Stimulated activated naive CD4-positive, alpha-beta T cell (primary cell): ENCODE data around the gene MCMBP.
"Not testable (repeated sequence)": the region's sequence is repeated elsewhere in the genome, so short reads cannot be mapped to it uniquely, and the experiment has no call there.

Experiments
- DNase-seq, 6 experiments: peaks; one replicate each; lab custom pipeline; 2025; lab: John Stamatoyannopoulos, UW

MCMBP gene

DNA sequence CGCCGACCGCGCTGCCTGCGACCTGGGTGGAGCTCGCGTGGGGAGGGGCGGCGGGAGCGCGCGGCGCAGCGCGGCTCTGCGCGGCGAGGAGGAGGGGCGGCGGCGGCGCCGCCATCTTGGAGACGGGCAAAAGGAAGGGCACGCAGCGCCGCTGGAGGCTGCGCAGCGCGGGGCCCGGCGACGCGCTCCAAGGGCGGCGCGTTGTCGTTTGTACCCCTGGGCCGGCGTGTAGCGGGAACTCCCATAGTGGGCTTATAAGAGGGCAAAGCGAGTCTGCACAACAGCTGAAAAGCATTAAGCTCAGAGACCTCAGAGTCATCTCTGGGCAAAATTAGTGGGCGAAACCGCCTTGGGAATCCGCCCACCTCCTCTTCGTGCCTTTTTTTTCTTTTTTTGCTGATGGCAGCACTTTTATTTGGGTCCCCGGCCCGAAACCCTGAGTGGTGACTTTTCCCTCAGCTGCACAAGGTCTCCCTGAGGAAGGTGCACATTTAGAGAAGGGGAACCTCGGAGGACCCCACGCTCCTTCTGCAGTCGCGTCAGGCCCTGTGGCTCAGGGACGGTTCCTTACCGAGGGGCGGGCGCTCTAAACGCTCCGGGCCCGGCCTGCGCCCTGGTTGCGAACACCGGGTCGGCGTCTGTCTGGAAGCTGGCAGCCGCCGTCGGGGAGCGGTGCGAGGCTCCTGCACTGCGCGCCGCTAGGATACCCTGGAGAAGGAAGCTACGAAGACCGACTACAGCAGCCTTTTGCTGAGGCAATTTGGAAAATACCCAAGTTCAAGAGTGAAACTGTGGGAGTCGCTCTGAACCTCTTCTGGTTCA is 428 bp upstream of the MCMBP start:
- peak; percentile 76 to 87 (median 83) for DNase-seq

DNA sequence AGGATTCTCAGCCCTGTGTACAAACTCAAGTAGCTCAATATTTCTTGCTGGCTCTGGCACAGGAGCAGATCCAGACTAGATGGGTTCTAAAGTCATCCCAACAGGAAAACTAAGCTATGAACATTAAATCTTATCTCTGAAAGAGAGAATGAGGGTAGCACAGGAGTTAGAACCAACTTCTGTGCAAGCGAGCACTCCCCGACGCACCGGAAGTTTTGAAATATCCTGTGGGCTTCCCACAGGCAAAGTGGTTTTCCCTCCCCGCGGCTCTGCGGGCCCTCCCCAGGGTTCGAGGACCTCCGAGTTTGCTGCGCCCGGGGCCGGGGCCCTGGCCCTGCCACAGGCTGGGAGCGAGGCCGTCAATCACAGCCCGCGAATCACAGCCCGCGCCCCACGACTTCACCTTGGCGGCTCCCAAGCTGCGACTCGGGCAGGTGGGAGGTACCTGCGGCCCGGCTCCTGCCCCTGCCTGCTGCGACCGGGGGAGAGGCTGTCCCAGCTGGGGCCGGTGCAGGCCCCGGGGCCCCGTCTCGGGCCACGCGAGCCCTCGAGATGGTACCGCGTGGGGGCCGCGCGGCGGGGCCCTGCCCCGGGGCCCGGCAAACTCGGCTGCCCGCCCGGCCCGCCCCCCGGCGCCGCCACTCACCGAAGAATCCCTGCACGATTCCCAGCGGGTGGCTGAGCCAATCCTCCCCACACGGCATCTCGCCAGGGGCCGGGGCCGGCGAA is 598 bp downstream of the MCMBP start:
- DNase-seq: peak; percentile 23 to 58 (median 52)

DNA sequence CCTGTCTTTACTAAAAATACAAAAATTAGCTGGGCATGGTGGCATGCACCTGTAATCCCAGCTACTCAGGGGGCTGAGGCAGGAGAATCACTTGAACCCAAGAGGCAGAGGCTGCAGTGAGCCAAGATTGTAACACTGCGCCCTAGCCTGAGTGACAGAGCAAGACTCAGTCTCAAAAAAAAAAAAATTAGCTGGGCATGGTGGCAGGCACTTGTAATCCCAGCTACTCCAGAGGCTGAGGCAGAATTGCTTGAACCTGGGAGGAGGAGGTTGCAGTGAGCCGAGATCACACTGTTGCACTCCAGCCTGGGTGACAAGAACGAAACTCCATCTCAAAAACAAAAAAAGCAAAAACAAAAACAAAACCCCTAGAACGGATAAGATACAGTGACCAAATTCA is 3.2 kb downstream of the MCMBP start:
- DNase-seq: not testable (repeated sequence)

DNA sequence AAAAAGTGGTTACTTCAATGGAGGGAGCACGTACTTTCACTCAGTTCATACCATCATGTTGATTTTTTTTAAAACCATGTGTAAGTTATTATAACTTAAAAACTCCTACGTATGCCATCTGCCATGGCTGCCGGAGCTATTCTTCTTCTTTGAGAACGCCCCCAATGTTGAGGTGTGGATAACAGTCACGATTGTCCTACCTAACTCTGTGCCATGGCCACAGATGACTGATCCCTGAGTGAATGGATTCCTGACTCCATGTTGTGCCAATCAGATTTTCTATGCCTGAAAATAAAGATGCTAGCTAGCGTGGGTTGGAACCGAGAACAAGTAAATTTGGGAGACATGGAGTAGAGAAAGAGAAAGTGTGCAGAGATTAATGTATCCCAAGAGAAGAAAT is 5.3 kb downstream of the MCMBP start:
- no peak for DNase-seq

DNA sequence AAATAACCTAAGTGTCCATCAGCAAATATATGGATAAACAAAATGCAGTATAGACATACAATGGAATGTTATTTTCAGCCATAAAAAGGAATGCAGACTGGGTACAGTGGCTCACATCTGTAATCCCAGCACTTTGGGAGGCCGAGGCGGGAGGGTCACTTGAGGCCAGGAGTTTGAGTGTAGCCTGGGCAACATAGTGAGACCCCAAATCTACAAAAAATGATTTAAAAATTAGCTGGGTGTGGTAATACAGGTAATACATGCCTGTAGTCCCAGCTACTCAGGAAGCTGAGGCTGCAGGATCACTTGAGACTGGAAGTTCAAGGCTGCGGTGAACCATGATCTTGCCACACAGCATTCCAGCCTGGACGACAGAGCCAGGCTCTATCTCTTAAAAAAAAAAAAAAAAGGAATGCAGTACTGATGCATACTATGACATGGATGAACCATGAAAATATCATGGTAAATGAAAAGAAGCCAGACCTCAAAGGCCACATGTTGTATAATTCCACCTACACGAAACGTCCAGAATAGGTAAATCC is 6.9 kb downstream of the MCMBP start:
- no peak for DNase-seq

DNA sequence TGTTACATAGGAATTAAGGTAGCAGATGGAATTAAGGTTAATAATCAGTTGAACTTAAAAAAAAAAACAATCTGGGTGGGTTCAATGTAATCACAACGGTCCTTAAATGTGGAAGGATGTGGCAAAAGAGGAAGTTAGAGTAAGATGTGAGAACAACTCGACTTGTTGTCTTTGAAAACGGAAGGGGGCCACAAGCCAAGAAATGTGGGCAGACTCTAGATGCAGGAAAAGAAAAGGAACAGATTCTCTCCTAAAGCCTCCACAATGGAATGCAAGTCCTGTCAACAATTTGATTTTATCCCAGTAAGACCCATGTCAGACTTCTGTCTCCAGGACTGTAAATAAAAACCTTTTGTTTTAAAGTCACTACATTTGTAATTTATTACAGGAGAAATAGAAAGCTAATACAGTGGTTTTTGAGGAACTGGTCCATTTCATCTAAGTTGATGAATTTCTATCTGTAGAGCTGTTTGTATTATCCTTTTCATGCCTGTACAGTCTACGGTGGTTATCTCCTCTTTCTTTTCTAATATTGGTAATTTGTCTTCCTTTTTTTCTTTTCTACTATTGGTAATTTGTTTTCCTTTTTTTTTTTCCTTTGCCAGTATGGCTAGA is 8.6 kb downstream of the MCMBP start:
- no peak for DNase-seq

DNA sequence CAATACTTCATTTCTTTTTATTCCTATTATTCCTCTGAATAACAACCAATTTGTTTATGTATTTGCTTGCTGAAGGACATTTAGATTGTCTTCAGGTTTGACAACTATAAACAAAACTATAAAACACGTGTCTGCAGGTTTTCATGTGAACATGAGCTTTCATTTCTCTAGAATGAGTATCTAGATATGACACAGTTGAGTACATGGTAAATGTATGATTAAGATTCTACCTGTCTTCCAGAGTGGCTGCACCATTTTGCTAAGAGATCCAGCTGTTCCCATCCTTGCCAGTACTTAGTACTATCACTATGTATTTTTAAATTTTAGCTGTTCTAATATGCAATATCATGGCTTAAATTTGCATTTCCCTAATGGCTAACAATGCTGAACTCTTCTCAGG is 10.1 kb downstream of the MCMBP start:
- no peak for DNase-seq

DNA sequence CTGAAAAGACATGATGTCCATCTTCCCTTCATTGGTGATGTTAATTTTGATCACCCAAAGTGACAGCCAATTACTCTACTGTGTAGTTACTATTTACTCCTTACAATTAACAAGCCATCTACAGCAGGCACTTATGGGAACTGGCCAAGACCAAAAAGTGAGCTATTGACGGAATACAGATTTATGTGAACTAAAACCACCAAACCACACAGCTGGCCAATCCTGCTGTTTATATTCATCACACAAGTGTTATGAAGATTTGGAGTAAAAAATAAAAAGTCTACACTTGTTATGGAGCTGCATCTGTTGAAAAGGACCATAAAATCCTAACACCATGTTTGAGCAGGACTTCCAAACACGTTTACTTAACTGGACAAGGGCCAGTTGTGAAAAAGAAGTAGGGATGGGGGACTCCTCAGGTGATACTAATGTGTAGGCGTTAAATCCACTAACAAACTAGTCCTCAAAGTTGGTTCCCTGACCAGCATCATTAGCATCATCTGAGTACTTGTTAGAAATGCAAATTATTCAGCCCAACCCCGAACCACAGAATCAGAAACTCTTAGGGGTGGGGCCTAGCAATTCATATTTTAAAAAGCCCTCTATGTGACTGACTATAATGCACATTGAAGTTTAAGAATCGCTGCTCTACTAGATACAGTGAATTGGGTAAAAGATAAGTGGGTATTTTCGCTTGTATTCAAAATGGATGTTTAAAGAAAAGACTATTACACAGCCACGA is 11.6 kb downstream of the MCMBP start:
- DNase-seq: no peak

DNA sequence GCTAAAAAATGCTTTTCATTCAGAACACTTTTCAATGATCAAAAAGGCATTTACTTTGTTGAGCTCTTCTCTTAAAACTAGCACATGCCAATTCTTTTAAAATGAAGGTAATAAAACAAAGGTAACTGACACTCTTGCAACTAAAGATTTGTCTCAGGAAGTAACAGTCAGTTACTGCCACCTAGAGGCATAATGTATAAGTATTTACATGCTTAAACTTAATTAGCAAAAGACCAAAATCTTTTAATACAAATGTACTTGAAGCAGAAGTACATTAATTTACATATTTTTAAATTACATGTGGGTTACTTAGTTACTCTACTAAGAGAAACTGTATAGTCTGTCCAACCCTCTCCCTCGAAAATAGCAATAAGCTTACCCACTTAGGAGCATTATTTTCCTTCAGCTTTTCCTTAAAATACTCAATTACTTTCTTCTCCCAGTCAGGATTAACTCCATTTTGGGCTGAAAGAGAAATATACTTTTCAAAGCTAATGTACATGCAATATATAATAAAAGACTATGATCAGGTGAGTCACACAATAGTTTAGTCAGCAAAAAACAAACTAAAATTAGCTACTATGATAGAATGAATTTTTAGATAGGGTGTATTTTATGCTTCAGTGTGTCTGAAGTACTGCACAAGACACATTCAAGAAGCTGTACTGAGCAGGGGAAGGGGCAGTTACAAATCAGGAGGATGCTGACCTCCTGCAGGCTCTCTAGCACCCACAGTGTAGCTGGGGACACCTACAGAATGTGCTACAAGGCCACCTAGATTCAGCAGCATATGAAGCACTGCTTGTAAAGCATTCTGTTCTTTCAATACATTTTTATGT is 13.0 kb downstream of the MCMBP start:
- DNase-seq: peak in 3 of 6 experiments; percentile 10 to 48 (median 43)

DNA sequence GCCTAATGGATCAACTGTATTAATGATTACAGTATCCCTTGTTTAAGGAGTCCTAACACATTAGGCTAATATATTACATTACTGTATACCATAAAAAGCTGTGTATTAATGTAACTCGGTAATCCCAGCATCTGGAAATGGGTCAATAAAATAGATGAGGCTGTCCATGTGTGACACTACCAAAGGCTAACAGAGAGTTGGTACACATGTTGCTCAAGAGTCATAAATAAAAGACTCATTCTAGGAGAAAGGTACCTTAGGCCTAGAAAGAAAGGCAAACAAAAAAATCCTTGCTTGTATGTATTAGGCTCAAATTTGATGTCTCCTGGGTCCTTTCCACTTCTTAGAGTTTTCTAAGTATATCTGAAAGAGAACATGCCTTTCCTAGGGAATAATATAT is 14.6 kb downstream of the MCMBP start:
- no peak for DNase-seq

DNA sequence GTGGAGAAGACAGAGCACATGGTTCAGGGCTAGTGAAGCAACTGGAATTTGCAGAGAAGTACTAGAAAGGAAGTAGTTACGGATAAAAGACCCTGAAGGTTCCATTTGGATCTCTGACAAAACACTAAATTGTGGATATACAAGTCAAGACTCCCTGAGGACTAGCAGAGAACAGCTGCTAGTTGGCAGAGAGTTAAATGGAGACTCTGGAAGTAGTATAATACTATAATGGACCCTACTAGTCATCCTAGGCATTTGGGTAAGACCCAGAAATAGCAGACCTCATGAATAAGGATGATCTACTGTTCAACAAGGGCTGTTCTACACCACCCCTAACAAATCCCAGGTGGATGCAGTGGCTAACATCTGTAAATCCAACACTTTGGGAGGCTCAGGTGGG is 19.1 kb downstream of the MCMBP start:
- DNase-seq: no peak

DNA sequence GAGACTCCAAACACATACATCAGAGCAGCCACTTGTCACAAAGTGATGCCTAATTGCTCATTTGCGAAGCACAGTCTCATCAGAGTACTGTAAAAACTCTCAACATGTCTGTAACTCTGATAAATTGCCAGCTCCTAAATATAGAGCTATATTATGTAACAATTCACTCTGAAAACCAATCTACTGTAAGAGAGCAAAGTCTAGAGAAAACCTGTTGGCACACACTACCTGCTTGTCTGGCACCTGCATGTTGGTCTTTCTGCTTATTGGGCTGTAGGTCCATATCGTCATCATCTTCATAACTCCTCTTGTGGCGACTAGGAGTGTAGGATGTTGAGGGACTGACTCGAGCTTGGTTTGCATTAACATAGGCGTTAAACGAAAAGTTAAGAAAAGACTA is 19.8 kb downstream of the MCMBP start:
- DNase-seq: no peak

DNA sequence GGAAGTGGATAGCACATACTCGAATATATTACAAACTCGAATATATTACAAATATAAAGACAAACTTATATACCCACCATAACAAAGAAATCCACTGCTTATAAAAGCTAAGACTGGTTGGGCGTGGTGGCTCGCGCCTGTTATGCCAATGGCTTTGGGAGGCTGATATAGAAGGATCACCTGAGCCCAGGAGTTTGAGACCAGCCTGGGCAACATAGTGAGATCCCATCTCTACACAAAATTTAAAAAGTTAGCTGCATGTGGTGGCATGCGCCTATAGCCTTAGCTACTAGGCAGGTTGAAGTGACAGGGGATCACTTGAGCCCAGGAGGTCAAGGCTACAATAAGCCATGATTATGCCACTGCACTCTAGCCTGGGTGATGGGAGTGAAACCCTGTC is 20.4 kb downstream of the MCMBP start:
- DNase-seq: no peak

DNA sequence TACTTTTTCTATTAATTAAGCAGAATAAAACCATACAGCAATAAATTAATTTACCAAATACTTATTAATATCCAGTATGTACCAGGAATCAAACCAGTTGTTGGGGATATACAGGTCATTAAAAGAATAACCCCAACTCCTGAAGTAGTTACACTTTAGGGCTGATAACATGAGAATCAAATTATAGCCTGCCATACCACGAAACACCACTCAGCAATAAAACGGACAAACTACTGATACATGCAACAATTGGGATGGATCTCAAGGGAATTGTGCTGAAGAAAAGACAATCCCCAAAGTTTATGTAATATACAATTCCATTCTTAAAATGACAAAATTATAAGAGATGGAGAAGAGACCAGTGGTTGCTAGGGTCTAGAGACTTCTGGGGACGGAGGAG is 22.7 kb downstream of the MCMBP start:
- no peak for DNase-seq

DNA sequence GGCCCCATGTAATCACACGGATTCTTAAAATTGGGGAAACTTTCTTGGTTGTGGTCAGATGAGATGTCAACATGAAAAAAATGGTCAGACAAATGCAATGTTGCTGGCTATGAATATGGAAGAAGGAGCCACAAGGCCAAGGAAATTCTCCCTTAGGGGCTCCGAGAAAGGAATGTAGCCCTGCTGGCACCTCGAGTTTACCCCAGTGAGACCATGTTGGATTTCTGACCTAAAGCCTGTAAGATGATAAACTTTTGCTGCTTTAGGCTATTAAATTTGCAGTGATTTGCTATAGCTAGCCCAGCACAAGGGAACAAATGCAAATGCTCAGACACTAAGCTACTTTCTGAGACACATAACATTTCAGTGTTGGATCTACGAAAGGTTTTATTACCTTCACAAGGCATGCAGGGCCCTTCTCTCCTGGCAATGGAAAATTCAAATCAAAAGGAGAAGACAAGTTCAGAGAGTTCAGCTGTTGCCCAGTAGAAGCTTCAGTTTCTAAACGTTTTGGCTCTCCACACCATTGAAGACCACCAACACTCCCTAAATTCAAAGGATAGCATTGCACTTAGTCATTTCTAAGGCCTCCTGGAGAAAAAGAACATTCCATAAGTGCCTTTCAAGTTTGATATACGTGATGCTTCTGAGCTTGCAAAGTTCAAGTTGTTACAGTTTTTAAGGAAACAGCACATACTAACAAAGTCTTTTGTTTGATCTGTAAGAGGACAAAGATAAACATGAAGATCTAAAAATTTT is 23.4 kb downstream of the MCMBP start:
- no peak for DNase-seq

DNA sequence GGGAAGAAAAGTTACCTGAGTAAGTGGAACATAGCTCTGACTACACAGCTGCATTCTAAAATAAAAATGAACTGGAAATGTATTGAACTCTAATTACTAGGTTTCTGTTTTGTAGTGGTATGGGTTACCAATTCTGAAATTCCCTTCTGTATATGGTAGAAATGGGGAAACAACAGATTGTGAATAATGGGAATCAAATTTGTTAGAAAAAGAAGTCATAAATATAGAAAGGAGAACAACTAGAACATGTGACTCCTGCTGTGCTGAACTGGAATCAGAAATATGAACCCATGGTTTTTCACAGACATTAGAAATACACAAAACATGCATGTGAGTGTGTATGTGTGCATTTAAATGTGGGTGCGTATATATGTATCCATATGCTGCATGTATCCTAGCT is 27.0 kb downstream of the MCMBP start:
- no peak for DNase-seq

DNA sequence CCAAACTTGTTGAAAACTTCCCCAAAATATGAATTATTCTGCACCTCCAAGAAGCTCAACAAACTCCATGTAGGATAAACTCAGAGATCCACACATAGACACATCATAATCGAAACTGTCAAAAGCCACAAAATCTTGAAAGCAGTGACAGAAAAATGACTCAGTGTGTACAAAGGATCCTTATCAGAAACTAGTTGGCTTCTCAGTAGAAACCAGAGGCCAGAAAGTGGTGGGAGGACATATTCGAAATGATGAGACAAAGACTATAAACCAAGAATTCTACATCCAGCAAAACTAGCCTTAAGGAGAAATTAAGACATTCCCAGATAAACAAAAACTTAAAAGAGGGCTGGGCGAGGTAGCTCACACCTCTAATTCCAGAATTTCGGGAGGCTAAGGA is 38.5 kb downstream of the MCMBP start:
- DNase-seq: no peak

DNA sequence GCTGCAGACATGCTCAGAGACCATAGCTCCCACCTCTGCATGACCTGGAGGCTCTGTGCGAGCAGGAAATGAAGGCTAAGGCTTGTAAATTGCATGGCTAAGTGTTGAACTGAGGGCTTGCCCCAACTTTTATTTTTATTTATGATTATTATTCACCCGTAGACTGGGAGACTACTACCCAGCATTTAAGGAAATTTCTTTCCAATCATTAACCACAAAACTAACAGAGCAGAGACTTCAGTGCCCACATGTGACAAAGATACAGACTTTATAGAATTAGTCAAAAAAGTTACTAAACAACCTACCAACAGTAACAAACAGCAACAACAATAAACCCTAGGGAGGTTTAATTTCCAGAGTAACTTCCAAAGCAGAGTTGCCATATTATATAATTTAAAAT is 39.7 kb downstream of the MCMBP start:
- DNase-seq: no peak

DNA sequence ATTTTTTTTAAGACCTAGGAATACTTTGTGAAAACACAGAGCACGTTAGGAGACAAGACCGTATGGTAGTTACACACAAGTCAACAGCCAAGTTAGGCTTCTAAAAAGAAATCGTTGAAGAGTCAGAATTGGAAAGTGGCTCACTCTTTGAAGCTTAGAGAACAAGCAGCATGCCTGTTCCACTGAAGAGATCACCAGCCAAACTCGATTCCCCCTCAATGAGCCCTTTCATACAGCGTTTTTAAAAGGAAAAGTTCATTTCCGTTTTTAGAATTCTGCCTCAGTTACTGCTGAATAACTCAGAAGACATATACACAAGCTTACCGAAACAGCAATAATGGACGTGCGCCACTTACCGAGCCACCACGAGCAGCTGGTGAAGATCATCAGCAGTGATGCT is 41.0 kb downstream of the MCMBP start:
- DNase-seq: no peak

DNA sequence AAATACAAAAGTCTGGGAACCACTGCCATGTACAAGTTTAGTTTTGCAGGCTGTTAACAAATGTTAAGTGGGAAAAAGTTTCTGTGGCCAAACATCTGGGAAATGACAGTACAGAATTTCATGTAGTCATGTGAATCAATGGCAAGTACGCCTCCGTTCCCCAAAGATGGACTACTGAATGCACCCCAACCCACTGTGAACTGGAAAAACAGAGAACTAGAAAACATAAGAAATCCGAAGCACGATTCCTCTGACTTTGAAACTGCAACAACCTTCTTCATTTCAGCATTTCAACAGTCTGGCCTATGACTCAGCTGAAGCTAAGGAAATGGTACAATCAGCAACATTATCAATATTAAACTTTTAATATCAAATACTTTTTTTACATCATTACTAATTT is 41.8 kb downstream of the MCMBP start:
- DNase-seq: no peak
